ENCODE measurements around the gene PEX11G. TPM values are rescaled to one million over a fixed set of nuclear protein-coding genes. Genes with fewer than 3 reads are reported as not detected.

PEX11G gene
- total RNA-seq, 1 experiment from 2014 or later = 0.36 TPM

DNA sequence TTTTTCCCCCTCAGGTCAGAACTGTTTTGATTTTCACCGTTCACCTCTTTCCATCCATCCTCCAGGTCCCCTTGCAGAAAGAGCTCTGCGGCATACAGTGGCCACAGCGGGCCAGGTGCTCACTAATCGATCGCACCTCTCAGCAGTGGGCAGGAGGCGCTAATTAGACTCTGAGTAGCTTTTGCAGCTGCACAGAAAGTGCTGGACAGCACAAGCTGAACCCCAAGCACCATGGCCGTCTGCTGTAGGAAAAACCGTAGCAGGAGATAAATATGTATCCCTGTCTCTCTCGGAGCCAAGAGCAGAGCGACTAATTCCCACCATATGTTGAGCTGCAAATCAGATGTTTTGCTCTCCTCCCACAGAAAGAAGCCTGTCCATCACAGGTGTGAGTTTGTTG lies 54.4 kb downstream of the PEX11G start:
- DNase-seq (ENCODE audit: low read depth) = no peak

GRCh38 chr19:7433456-7433855 lies 55.4 kb downstream of the PEX11G start:
- DNase-seq (ENCODE audit: low read depth) = peak; percentile 16

DNA sequence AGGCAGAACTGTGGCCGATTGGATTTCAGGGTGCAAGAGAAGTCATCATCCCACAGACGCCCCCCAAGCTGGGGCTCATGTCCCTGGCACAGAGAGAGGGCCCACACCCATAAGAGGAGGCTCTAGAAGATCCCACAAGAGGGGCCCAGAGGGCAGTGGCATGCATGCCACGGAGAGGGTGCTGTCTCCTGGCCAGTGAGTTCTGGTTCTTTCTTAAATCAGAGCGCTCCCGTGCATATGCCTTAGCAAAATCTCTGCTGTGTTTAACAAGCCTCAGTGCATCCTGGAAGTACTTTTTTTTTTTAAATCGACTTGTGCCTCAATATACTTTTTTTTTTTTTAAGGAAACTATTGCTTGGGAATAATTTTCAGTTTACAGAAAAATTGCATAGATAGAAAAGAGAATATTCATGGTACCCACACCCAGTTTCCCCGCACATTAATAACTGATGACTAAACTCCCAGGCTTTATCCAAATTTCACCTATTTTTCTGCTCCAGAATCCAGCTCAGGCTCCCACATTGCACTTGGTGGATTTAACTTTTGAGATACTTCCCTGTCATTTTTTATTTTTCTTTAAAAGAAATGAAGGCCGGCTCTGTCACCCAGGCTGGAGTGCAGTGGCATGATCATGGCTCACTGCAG lies 59.1 kb downstream of the PEX11G start:
- DNase-seq (ENCODE audit: low read depth) = no peak

- DNase-seq (ENCODE audit: low read depth) = no peak
Observed at GRCh38 chr19:7428651-7429113, 60.2 kb downstream of the PEX11G start.

- DNase-seq (ENCODE audit: low read depth) = no peak
Observed at GRCh38 chr19:7427944-7428343, 60.9 kb downstream of the PEX11G start.

GRCh38 chr19:7426986-7427385 lies 61.8 kb downstream of the PEX11G start:
- DNase-seq (ENCODE audit: low read depth) = no peak

Other genes with a start within 250 kb of the PEX11G start
- 0.49 and 0.72 TPM in 2 replicates for gene INSR, start 194.6 kb downstream of the PEX11G start, total RNA-seq (2014; rRNA removed; shearing (Covaris generic))
- 19.3 and 26.3 TPM in 2 replicates for gene ARHGEF18, start 140.1 kb downstream of the PEX11G start, total RNA-seq (2014; rRNA removed; shearing (Covaris generic))
- 35.8 and 50.3 TPM in 2 replicates for gene ZNF358, start 27.1 kb upstream of the PEX11G start, total RNA-seq (2014; rRNA removed; shearing (Covaris generic))
- 2.0 and 3.5 TPM in 2 replicates for gene MCOLN1, start 33.6 kb upstream of the PEX11G start, total RNA-seq (2014; rRNA removed; shearing (Covaris generic))
- gene PNPLA6, start 46.7 kb upstream of the PEX11G start, total RNA-seq (2014; rRNA removed; shearing (Covaris generic)) = 44.7 and 51.5 TPM in 2 replicates
- gene CAMSAP3, start 106.8 kb upstream of the PEX11G start, total RNA-seq (2014; rRNA removed; shearing (Covaris generic)) = not detected in 2 replicates
- gene XAB2, start 140.5 kb upstream of the PEX11G start, total RNA-seq (2014; rRNA removed; shearing (Covaris generic)) = 27.7 and 29.4 TPM in 2 replicates
- 80.6 and 92.9 TPM in 2 replicates for gene PET100, start 140.8 kb upstream of the PEX11G start, total RNA-seq (2014; rRNA removed; shearing (Covaris generic))
- gene PCP2, start 144.7 kb upstream of the PEX11G start, total RNA-seq (2014; rRNA removed; shearing (Covaris generic)) = not detected in 2 replicates
- gene STXBP2, start 148.1 kb upstream of the PEX11G start, total RNA-seq (2014; rRNA removed; shearing (Covaris generic)) = 1.3 and 3.3 TPM in 2 replicates
- not detected in 2 replicates for gene RETN, start 180.0 kb upstream of the PEX11G start, total RNA-seq (2014; rRNA removed; shearing (Covaris generic))
- gene MCEMP1, start 188.1 kb upstream of the PEX11G start, total RNA-seq (2014; rRNA removed; shearing (Covaris generic)) = not detected in 2 replicates
- gene TRAPPC5, start 191.8 kb upstream of the PEX11G start, total RNA-seq (2014; rRNA removed; shearing (Covaris generic)) = 52.6 and 61.5 TPM in 2 replicates
- gene FCER2, start 213.1 kb upstream of the PEX11G start, total RNA-seq (2014; rRNA removed; shearing (Covaris generic)) = not detected in 2 replicates
- gene CLEC4G, start 243.1 kb upstream of the PEX11G start, total RNA-seq (2014; rRNA removed; shearing (Covaris generic)) = not detected in 2 replicates

Measured in RPMI7951 (cell line).